T-helper 1 cell treated with Interleukin-12 subunit alpha and Interleukin-12 subunit beta and Interleukin-4 antibody, amounts not matched to agents 30 μg/mL and 1 μg/mL, for 36 hours (primary cell): ENCODE measurements around the gene SOBP.

Experiments used
- H3K27ac Mint-ChIP-seq: one replicate; pipeline ENCODE4 v1.8.0; 2021; ENCODE audit warnings: mild to moderate bottlenecking, mixed read lengths
- H3K27me3 Mint-ChIP-seq: one replicate; pipeline ENCODE4 v1.8.0; 2021; ENCODE audit warnings: low read depth, mixed read lengths
- H3K36me3 Mint-ChIP-seq: one replicate; pipeline ENCODE4 v1.8.0; 2021; ENCODE audit warnings: low read depth, mixed read lengths
- H3K4me1 Mint-ChIP-seq: one replicate; pipeline ENCODE4 v1.8.0; 2021; ENCODE audit warnings: low read depth, mixed read lengths
- H3K4me3 Mint-ChIP-seq: one replicate; pipeline ENCODE4 v1.8.0; 2021; ENCODE audit warnings: mild to moderate bottlenecking, moderate library complexity, mixed read lengths
- H3K9me3 Mint-ChIP-seq: one replicate; pipeline ENCODE4 v1.8.0; 2021; ENCODE audit warnings: mixed read lengths

SOBP gene

GRCh38 chr6:107692351-107692750 lies 202.4 kb downstream of the SOBP start:
- Mint-ChIP-seq H3K9me3 (no peaks in the 10 kb centered on the region), H3K4me1 (peaks cover 4% of the 10 kb centered on the region), H3K4me3 (no peak overlapping the region), H3K36me3 (no peaks in the 10 kb centered on the region), H3K27me3 (no peaks in the 10 kb centered on the region), H3K27ac (no peak overlapping the region)

GRCh38 chr6:107695061-107695720 lies 205.3 kb downstream of the SOBP start:
- H3K36me3 Mint-ChIP-seq = no peaks in the 10 kb centered on the region
- H3K4me3 Mint-ChIP-seq = no peak overlapping the region
- peaks cover 5% of the 10 kb centered on the region for H3K4me1 Mint-ChIP-seq
- H3K27ac Mint-ChIP-seq = no peak overlapping the region
- no peaks in the 10 kb centered on the region for H3K9me3 Mint-ChIP-seq
- H3K27me3 Mint-ChIP-seq = peaks cover 5% of the 10 kb centered on the region

- H3K27ac Mint-ChIP-seq = no peak overlapping the region
- no peaks in the 10 kb centered on the region for H3K36me3 Mint-ChIP-seq
- H3K27me3 Mint-ChIP-seq = peaks cover 5% of the 10 kb centered on the region
- no peaks in the 10 kb centered on the region for H3K9me3 Mint-ChIP-seq
- H3K4me3 Mint-ChIP-seq = no peak overlapping the region
- peaks cover 4% of the 10 kb centered on the region for H3K4me1 Mint-ChIP-seq
These were observed 207.8 kb downstream of the SOBP start for GRCh38 chr6:107697682-107698081.

GRCh38 chr6:107698146-107698545 lies 208.2 kb downstream of the SOBP start:
- Mint-ChIP-seq H3K27ac (no peak overlapping the region), H3K9me3 (no peaks in the 10 kb centered on the region), H3K4me3 (no peak overlapping the region), H3K36me3 (no peaks in the 10 kb centered on the region), H3K4me1 (peaks cover 4% of the 10 kb centered on the region), H3K27me3 (peaks cover 5% of the 10 kb centered on the region)

GRCh38 chr6:107699254-107699653 lies 209.3 kb downstream of the SOBP start:
- H3K4me3 Mint-ChIP-seq = no peak overlapping the region
- no peaks in the 10 kb centered on the region for H3K9me3 Mint-ChIP-seq
- no peak overlapping the region for H3K27ac Mint-ChIP-seq
- peaks cover 5% of the 10 kb centered on the region for H3K4me1 Mint-ChIP-seq
- peaks cover 1% of the 10 kb centered on the region for H3K36me3 Mint-ChIP-seq
- H3K27me3 Mint-ChIP-seq = peaks cover 5% of the 10 kb centered on the region

GRCh38 chr6:107699697-107700325 lies 209.9 kb downstream of the SOBP start:
- H3K4me1 Mint-ChIP-seq = peaks cover 9% of the 10 kb centered on the region
- H3K4me3 Mint-ChIP-seq = no peak overlapping the region
- H3K36me3 Mint-ChIP-seq = peaks cover 1% of the 10 kb centered on the region
- H3K9me3 Mint-ChIP-seq = no peaks in the 10 kb centered on the region
- peaks cover 5% of the 10 kb centered on the region for H3K27me3 Mint-ChIP-seq
- H3K27ac Mint-ChIP-seq = no peak overlapping the region

- peaks cover 13% of the 10 kb centered on the region for H3K4me1 Mint-ChIP-seq
- no peak overlapping the region for H3K27ac Mint-ChIP-seq
- H3K9me3 Mint-ChIP-seq = no peaks in the 10 kb centered on the region
- H3K4me3 Mint-ChIP-seq = no peak overlapping the region
- peaks cover 1% of the 10 kb centered on the region for H3K36me3 Mint-ChIP-seq
- no peaks in the 10 kb centered on the region for H3K27me3 Mint-ChIP-seq
These were observed 213.7 kb downstream of the SOBP start for GRCh38 chr6:107703606-107704005.

GRCh38 chr6:107704347-107705013 lies 214.6 kb downstream of the SOBP start:
- no peak overlapping the region for H3K27ac Mint-ChIP-seq
- H3K9me3 Mint-ChIP-seq = no peaks in the 10 kb centered on the region
- no peak overlapping the region for H3K4me3 Mint-ChIP-seq
- H3K36me3 Mint-ChIP-seq = peaks cover 1% of the 10 kb centered on the region
- peaks cover 20% of the 10 kb centered on the region for H3K4me1 Mint-ChIP-seq
- H3K27me3 Mint-ChIP-seq = no peaks in the 10 kb centered on the region

- no peaks in the 10 kb centered on the region for H3K9me3 Mint-ChIP-seq
- H3K27me3 Mint-ChIP-seq = no peaks in the 10 kb centered on the region
- H3K36me3 Mint-ChIP-seq = peaks cover 1% of the 10 kb centered on the region
- H3K27ac Mint-ChIP-seq = no peak overlapping the region
- H3K4me3 Mint-ChIP-seq = no peak overlapping the region
- peaks cover 21% of the 10 kb centered on the region for H3K4me1 Mint-ChIP-seq
These were observed 216.7 kb downstream of the SOBP start for GRCh38 chr6:107706516-107707115.

- H3K27ac Mint-ChIP-seq = no peak overlapping the region
- H3K4me1 Mint-ChIP-seq = peaks cover 30% of the 10 kb centered on the region
These were observed 217.7 kb downstream of the SOBP start for GRCh38 chr6:107707346-107708275.

GRCh38 chr6:107708435-107708834 lies 218.5 kb downstream of the SOBP start:
- Mint-ChIP-seq H3K36me3 (no peaks in the 10 kb centered on the region), H3K27ac (no peak overlapping the region), H3K4me1 (peaks cover 36% of the 10 kb centered on the region), H3K4me3 (no peak overlapping the region), H3K27me3 (no peaks in the 10 kb centered on the region), H3K9me3 (no peaks in the 10 kb centered on the region)

More at GRCh38 chr6:107707346-107708275, 217.7 kb downstream of the SOBP start:
- H3K27me3 Mint-ChIP-seq = no peaks in the 10 kb centered on the region
- no peaks in the 10 kb centered on the region for H3K9me3 Mint-ChIP-seq
- H3K4me3 Mint-ChIP-seq = no peak overlapping the region
- H3K36me3 Mint-ChIP-seq = peaks cover 1% of the 10 kb centered on the region

GRCh38 chr6:107709341-107709740 lies 219.4 kb downstream of the SOBP start:
- Mint-ChIP-seq H3K4me3 (no peak overlapping the region), H3K9me3 (no peaks in the 10 kb centered on the region), H3K27me3 (no peaks in the 10 kb centered on the region), H3K27ac (no peak overlapping the region), H3K4me1 (peaks cover 45% of the 10 kb centered on the region), H3K36me3 (no peaks in the 10 kb centered on the region)
